Measurements from ENCODE around the gene NAA50. TPM values are rescaled to one million over a fixed set of nuclear protein-coding genes. Genes with fewer than 3 reads are reported as not detected.

The NAA50 gene
- total and polyA plus RNA-seq, 9 donors = 41.1 to 114 (median 89.7) TPM

GRCh38 chr3:113753376-113753985 lies 7.4 kb upstream of the NAA50 start:
- no peak for DNase-seq
- no peak overlapping the region for H3K27ac ChIP-seq
- H3K4me1 ChIP-seq (ENCODE audit: insufficient read depth) = peaks cover 2% of the 10 kb centered on the region
- H3K27me3 ChIP-seq = no peaks in the 10 kb centered on the region
- TF ChIP-seq CTCF (IDR thresholded peaks at IDR 0.05) = no peak
- TF ChIP-seq POLR2A (IDR thresholded peaks at IDR 0.05) = no peak
- no peak for TF ChIP-seq EP300 (IDR thresholded peaks at IDR 0.05)
- no peak overlapping the region for H3K4me3 ChIP-seq
- no peaks in the 10 kb centered on the region for H3K36me3 ChIP-seq
- H3K9me3 ChIP-seq = no peaks in the 10 kb centered on the region
- 68 to 73% (median 73%) methylated on average over 4 of the region's 4 CpGs for WGBS, 3 donors
- intact Hi-C loops (cut with DNase I) = loop anchor here in 1 of 4 donors (5.0 kb wide), 1 partner anchor 1414 kb away; no protein-coding TSS in a partner anchor

- H3K9me3 ChIP-seq = no peaks in the 10 kb centered on the region
- DNase-seq = no peak
- peaks cover 2% of the 10 kb centered on the region for H3K4me1 ChIP-seq (ENCODE audit: insufficient read depth)
- no peak overlapping the region for H3K27ac ChIP-seq
- no peaks in the 10 kb centered on the region for H3K36me3 ChIP-seq
- TF ChIP-seq POLR2A (IDR thresholded peaks at IDR 0.05) = no peak
- TF ChIP-seq CTCF (IDR thresholded peaks at IDR 0.05) = no peak
- TF ChIP-seq EP300 (IDR thresholded peaks at IDR 0.05) = no peak
- H3K27me3 ChIP-seq = no peaks in the 10 kb centered on the region
- no peak overlapping the region for H3K4me3 ChIP-seq
- intact Hi-C loops (cut with DNase I) = loop anchor here in 1 of 4 donors (5.0 kb wide), 1 partner anchor 1416 kb away; no protein-coding TSS in a partner anchor
Observed at GRCh38 chr3:113751141-113751540, 5.1 kb upstream of the NAA50 start.

GRCh38 chr3:113747283-113748046 lies 1.4 kb upstream of the NAA50 start:
- TF ChIP-seq POLR2A (IDR thresholded peaks at IDR 0.05) (no peak), EP300 (IDR thresholded peaks at IDR 0.05) (no peak), CTCF (IDR thresholded peaks at IDR 0.05) (no peak)
- Histone ChIP-seq H3K36me3 (no peaks in the 10 kb centered on the region), H3K4me1 (ENCODE audit: insufficient read depth) (peaks cover 6% of the 10 kb centered on the region), H3K9me3 (no peaks in the 10 kb centered on the region), H3K4me3 (peak overlapping the region; percentile 91), H3K27ac (peak overlapping the region; percentile 80 to 99), H3K27me3 (no peaks in the 10 kb centered on the region)
- 1% methylated on average over 18 of the region's 18 CpGs for WGBS, 3 donors
- no peak for DNase-seq
- intact Hi-C loops (cut with DNase I) = loop anchor here in 1 of 4 donors (2.0 to 5.0 kb wide), 3 partner anchors 51 to 1400 kb away; partner anchors contain the start of genes ATG3, SLC35A5, USF3 and ZBTB20

GRCh38 chr3:113746548-113747282 lies 666 bp upstream of the NAA50 start, which contains the start of gene ATP6V1A:
TSS of gene ATP6V1A (plus strand) at chr3:113747035. CDS start at chr3:113778754, 31,719 bp downstream.
- no peaks in the 10 kb centered on the region for H3K36me3 ChIP-seq
- WGBS, 3 donors = 0 to 1% (median 0%) methylated on average over 34 of the region's 34 CpGs
- peaks cover 6% of the 10 kb centered on the region for H3K4me1 ChIP-seq (ENCODE audit: insufficient read depth)
- peak; percentile 85 to 91 (median 89) for DNase-seq
- intact Hi-C loops (cut with DNase I) = loop anchor here in 1 of 4 donors (2.0 to 5.0 kb wide), 3 partner anchors 50 to 1401 kb away; partner anchors contain the start of genes ATG3, SLC35A5, USF3 and ZBTB20
- peak within 1 kb of the TSS; percentile 91 for H3K4me3 ChIP-seq
- peak in 1 of 3 donors; percentile 19 for TF ChIP-seq CTCF (IDR thresholded peaks at IDR 0.05)
- TF ChIP-seq POLR2A (IDR thresholded peaks at IDR 0.05) = no peak
- no peak for TF ChIP-seq EP300 (IDR thresholded peaks at IDR 0.05)
- peak within 1 kb of the TSS; percentile 80 to 99 for H3K27ac ChIP-seq
- H3K9me3 ChIP-seq = no peaks in the 10 kb centered on the region
- H3K27me3 ChIP-seq = no peaks in the 10 kb centered on the region

Data from ovary (tissue), 9 donors.